HepG2 (cell line): Measurements from ENCODE around the gene B3GALT6. TPM values are rescaled to one million over a fixed set of nuclear protein-coding genes. Genes with fewer than 3 reads are reported as not detected.

Experiments used
- AFF4 ChIP-seq: sonication (generic); formaldehyde crosslinking; IDR thresholded peaks from 2 replicates; pipeline ENCODE4 v1.4.0; 2020; ENCODE audit warnings: missing genetic modification reagents
- AGO2 ChIP-seq: fragments of 200-400 bp; formaldehyde crosslinking; optimal IDR thresholded peaks from 2 replicates; pipeline ENCODE3; 2017; ENCODE audit warnings: mild to moderate bottlenecking, low read depth, low read length, moderate library complexity
- ATF7 ChIP-seq, 2 experiments: fragments of 450-650 bp in 1 of 2; sonication (generic) in 1 of 2; formaldehyde crosslinking in 1 of 2; IDR thresholded peaks; 2 replicates each; pipeline versions ENCODE4 v1.4.0 to v1.6.1; 2016 to 2020; ENCODE audit warnings: antibody characterized with exemption in 1 of 2, mild to moderate bottlenecking in 1 of 2, missing genetic modification reagents in 1 of 2
- HMGXB3 ChIP-seq: sonication (generic); formaldehyde crosslinking; IDR thresholded peaks from 2 replicates; pipeline ENCODE4 v1.4.0; 2020; ENCODE audit warnings: missing genetic modification reagents, borderline replicate concordance
- MEIS1 ChIP-seq: sonication (generic); formaldehyde crosslinking; IDR thresholded peaks from 2 replicates; pipeline ENCODE4 v1.9.0; 2021; ENCODE audit warnings: mild to moderate bottlenecking, missing genetic modification reagents, moderate library complexity, borderline replicate concordance
- SNAI1 ChIP-seq: sonication (generic); formaldehyde crosslinking; IDR thresholded peaks from 2 replicates; pipeline ENCODE4 v1.5.0; 2020; ENCODE audit warnings: mild to moderate bottlenecking, missing genetic modification reagents, borderline replicate concordance
- SRSF4 ChIP-seq: fragments of 200-400 bp; formaldehyde crosslinking; IDR thresholded peaks from one replicate; pipeline ENCODE4 v1.6.1; 2018; ENCODE audit warnings: mild to moderate bottlenecking, low read depth, low read length, moderate library complexity; ENCODE audit not compliant: poor library complexity, severe bottlenecking
- SRSF9 ChIP-seq: fragments of 200-400 bp; formaldehyde crosslinking; IDR thresholded peaks from 2 replicates; pipeline ENCODE4 v1.6.1; 2018; ENCODE audit warnings: borderline replicate concordance, mild to moderate bottlenecking, low read depth, low read length; ENCODE audit not compliant: insufficient read depth, poor library complexity, severe bottlenecking
- TERF1 ChIP-seq: sonication (generic); formaldehyde crosslinking; IDR thresholded peaks from 2 replicates; pipeline ENCODE4 v1.8.0; 2022; ENCODE audit warnings: mild to moderate bottlenecking, missing genetic modification reagents, moderate library complexity
- ZNF10 ChIP-seq: sonication (generic); formaldehyde crosslinking; IDR thresholded peaks from 2 replicates; pipeline ENCODE4 v1.4.0; 2020; ENCODE audit warnings: mild to moderate bottlenecking, low read depth, missing genetic modification reagents, borderline replicate concordance
- ZNF20 ChIP-seq: sonication (generic); formaldehyde crosslinking; IDR thresholded peaks from 2 replicates; pipeline ENCODE4 v1.4.0; 2020; ENCODE audit warnings: mild to moderate bottlenecking, moderate library complexity, missing genetic modification reagents
- polyA plus RNA-seq, 8 experiments: library from polyadenylated mRNA; depleted of rRNA in 3 of 8; stranded (reverse) in 7 of 8; unstranded in 1 of 8; fragments of >200 nt; fragmentation: Illumina TruSeq in 4 of 8; extraction: Trizol in 4 of 8; gene quantifications; 2 replicates each; pipeline versions ENCODE4 v1.2.1 to v1.2.3, GENCODE V29; 2011 to 2016; ENCODE audit warnings: low read depth in 4 of 8, missing spikeins in 1 of 8, mixed read lengths in 1 of 8; ENCODE audit not compliant: insufficient read depth in 1 of 8
- total RNA-seq, 5 experiments: library from RNA; depleted of rRNA; stranded (reverse); fragments of >200 nt; fragmentation: Illumina TruSeq; extraction: Trizol; gene quantifications; 2 replicates each; pipeline ENCODE4 v1.2.3, GENCODE V29; 2016; ENCODE audit warnings: low read depth in 1 of 5

B3GALT6 gene
- total and polyA plus RNA-seq, 2 of the 13 experiments (the other 11 are each of a cell fraction or from before 2014, with no cell fraction given) = 3.9 to 14.2 TPM

GRCh38 chr1:1270813-1271212 is 38.8 kb downstream of the B3GALT6 start (continued):
- TF ChIP-seq HMGXB3 (no peak), SRSF4 (no peak), AGO2 (peak; percentile 51), SRSF9 (no peak), TERF1 (CRISPR knock-in tag) (no peak), ZNF10 (no peak), SNAI1 (CRISPR knock-in tag) (no peak), AFF4 (CRISPR knock-in tag) (no peak), ZNF20 (no peak), ATF7 (IDR thresholded peaks at IDR 0.05) (no peak), ATF7 (CRISPR knock-in tag; IDR thresholded peaks at IDR 0.05) (no peak), MEIS1 (CRISPR knock-in tag) (no peak)
- TF ChIP-seq, all 625 proteins: peak for 2
